ENCODE results near the gene TOX3. TPM values are rescaled to one million over a fixed set of nuclear protein-coding genes. Genes with fewer than 3 reads are reported as not detected.

The TOX3 gene
- total RNA-seq, 4 donors from 2014 or later, result 0.51 to 3.8 (median 1.9) TPM

DNA sequence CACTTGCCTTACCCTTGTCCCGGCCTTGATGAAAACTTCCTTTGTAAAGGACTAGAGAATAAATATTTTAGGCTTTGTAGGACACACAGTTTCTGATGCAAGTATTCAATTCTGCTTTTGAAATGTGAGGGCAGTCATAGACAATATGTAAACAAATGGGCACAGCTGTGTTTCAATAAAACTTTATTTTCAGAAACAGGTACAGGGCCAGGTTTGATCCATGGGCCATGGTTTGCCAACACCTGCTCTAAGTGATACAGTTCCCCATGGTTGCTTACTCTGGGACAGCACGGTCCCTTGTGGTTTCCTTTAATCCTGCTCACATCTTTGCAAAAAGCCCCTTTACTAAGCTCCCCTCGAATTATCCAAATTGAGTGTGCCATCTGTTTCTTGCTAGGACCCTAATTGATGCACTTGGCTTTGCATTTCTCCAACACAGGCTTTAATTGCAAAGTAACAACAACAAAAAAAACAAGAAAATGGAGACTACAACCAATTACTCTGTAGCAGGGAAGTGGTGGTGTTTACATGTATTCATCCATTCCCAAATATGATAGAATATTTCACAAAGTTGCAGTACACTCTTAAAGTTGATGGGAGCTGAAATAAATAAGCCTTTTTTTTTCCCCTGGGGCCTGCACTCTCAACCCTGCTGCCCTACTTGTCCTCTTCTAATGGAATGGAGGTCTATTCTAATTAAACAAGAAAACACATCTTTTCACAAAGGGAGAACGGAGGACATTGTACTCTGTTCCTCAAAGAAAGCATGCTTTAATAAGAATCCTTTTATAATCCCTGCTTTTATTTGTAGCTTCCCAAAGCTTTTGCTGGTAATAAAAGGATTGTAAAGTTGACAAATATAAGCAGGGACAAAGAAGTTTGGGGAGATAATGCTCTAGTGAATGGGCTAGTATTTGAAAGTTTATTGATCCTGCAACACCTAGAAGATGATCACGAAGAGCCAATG, 37.7 kb upstream of the TOX3 start:
- intact Hi-C loops (cut with DNase I; ENCODE audit: low total_unique reads), result no loop called here
- no peak overlapping the region for H3K4me3 ChIP-seq (ENCODE audit: low read depth, poor library complexity, severe bottlenecking)
- TF ChIP-seq CTCF (IDR thresholded peaks at IDR 0.05) (no peak), POLR2A (IDR thresholded peaks at IDR 0.05) (no peak)
- no peak for DNase-seq (ENCODE audit: low spot score in 2 of 2)
- WGBS, 2 donors, result 71 to 75% methylated on average over 5 of the region's 5 CpGs

GRCh38 chr16:52581530-52581929, 34.6 kb upstream of the TOX3 start:
- H3K4me3 ChIP-seq (ENCODE audit: low read depth, poor library complexity, severe bottlenecking), result no peak overlapping the region
- intact Hi-C loops (cut with DNase I; ENCODE audit: low total_unique reads), result no loop called here
- 92 to 94% methylated on average over 4 of the region's 4 CpGs for WGBS, 2 donors
- TF ChIP-seq CTCF (IDR thresholded peaks at IDR 0.05) (no peak), POLR2A (IDR thresholded peaks at IDR 0.05) (no peak)
- no peak for DNase-seq (ENCODE audit: low spot score in 2 of 2)

DNA sequence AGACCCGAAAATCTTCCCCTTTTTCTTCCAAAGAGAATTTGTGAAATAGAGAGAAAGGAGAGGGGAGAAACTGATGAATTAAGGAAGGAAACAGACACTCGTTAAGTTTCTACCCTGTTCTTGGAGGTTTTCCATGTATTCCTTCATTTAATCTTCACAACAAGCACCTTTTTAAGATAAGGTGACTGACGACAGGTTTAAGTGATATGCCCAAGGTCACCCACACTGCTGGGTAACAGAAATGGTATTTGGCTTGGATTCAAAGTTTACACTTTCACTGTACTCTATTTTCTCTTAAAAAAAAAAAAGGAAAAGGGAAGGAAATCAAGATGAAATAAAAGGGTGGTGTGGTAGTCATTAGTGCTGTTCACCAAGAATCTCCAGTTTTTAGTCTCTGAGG, 33.5 kb upstream of the TOX3 start:
- DNase-seq (ENCODE audit: low spot score in 2 of 2), result no peak
- TF ChIP-seq POLR2A (IDR thresholded peaks at IDR 0.05) (no peak), CTCF (IDR thresholded peaks at IDR 0.05) (no peak)
- WGBS, 2 donors, result 69 to 72% methylated on average over 3 of the region's 3 CpGs
- intact Hi-C loops (cut with DNase I; ENCODE audit: low total_unique reads), result no loop called here
- no peak overlapping the region for H3K4me3 ChIP-seq (ENCODE audit: low read depth, poor library complexity, severe bottlenecking)

- intact Hi-C loops (cut with DNase I; ENCODE audit: low total_unique reads), result no loop called here
Measured at GRCh38 chr16:52578829-52579498, 32.0 kb upstream of the TOX3 start.

More at GRCh38 chr16:52578829-52579498, 32.0 kb upstream of the TOX3 start:
- H3K4me3 ChIP-seq (ENCODE audit: low read depth, poor library complexity, severe bottlenecking), result no peak overlapping the region
- WGBS, 2 donors, result 88 to 91% methylated on average over 4 of the region's 4 CpGs
- no peak for TF ChIP-seq POLR2A (IDR thresholded peaks at IDR 0.05)
- TF ChIP-seq CTCF (IDR thresholded peaks at IDR 0.05), result no peak
- DNase-seq (ENCODE audit: low spot score in 2 of 2), result no peak

Measured in lower leg skin (tissue), 4 donors.